NCI-H1694 treated with DMSO at 0.1 percent for 48 hours (cell line): ENCODE data around the gene FAM32A.

Source experiments
- DNase-seq: peaks from one replicate; lab custom pipeline; 2025; lab: John Stamatoyannopoulos, UW

FAM32A gene

DNA sequence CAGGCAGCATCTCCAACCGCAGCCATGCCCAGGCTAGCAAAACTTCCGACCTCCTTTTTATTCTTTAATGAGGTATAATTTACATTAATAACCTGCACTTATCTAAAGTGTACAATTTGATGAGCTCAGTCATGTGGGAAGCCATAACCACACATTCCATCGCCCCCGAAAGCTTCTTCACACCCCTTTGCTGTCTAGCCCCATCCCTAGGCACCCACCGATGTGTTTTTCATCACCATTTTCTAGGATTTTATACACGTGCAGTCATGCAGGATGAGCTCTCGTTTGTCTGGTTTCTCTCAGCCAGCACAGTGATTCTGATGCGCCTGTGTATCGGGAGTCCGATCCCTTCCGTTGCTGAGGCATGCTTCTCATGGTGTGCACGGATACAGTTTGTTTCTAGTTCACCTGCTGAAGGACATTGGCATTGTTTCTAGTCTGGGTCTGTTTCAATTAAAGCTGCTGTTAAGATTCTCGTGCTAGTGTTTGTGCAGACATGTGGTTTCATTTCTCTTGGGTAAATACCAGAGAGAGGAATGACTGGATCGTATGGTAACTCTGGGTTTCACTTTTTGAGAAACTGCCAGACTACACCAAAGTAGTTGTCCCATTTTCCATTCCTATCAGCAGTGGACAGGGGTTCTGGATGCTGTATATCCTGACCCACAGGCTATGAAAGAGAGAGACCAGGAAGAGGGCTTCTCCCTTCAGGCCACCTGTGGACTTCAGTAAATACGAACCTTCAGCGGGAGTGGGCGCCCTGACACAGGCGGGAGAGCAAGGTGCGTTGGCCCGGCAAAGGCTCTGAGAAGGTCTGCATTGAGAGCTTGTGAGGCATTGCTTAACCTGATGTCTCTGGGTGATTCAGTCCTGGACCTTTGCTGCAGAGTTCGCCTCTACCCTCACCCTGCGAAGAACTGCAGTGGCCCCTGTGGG lies 17.4 kb downstream of the FAM32A start:
- DNase-seq, result no peak

DNA sequence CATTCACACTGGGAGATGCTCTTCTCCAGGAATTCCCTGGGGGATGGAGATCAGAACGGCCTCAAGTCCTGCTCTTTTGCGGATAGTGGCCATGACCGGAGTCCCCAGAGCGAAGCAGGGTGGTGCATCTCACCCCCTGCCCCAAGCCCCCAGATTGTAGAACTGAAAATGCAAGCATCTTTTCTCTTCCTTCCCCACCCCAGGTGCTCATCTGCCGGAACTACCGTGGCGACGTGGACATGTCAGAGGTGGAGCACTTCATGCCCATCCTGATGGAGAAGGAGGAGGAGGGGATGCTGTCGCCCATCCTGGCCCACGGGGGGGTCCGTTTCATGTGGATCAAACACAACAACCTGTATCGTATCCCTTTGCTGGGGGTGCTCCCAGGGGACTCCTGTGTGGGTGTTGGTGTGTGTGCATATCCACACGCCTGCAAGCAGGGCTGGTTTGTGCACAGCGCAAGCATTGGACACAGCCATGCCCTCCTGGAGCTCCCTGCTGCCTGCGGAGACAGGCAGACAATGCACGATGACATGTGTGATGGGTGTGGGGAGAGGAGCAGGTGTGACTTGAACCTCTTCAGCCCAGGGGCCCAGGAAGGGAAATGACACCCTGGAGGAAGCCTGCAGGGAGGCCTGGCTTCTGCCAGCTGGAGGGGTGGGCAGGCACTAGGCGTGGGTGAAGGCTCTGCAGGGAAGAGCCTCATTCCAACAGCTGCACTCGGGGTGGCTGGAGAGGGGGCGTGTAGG lies 18.2 kb downstream of the FAM32A start:
- no peak for DNase-seq

DNA sequence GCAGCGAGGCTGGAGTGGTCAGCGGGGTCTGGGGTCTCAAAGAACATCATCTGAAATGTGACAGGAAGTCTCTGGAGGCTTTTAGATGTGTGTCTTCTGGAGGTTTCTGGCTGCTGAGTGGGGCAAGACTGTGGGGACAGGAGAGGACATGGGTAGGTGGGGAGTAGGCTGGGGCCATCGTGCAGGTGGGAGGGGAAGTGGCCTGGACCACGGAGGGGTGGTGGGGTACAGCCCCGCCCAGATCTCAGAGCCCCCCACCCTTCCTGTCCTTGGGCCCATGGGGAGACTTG lies 18.7 kb downstream of the FAM32A start:
- DNase-seq, result no peak

DNA sequence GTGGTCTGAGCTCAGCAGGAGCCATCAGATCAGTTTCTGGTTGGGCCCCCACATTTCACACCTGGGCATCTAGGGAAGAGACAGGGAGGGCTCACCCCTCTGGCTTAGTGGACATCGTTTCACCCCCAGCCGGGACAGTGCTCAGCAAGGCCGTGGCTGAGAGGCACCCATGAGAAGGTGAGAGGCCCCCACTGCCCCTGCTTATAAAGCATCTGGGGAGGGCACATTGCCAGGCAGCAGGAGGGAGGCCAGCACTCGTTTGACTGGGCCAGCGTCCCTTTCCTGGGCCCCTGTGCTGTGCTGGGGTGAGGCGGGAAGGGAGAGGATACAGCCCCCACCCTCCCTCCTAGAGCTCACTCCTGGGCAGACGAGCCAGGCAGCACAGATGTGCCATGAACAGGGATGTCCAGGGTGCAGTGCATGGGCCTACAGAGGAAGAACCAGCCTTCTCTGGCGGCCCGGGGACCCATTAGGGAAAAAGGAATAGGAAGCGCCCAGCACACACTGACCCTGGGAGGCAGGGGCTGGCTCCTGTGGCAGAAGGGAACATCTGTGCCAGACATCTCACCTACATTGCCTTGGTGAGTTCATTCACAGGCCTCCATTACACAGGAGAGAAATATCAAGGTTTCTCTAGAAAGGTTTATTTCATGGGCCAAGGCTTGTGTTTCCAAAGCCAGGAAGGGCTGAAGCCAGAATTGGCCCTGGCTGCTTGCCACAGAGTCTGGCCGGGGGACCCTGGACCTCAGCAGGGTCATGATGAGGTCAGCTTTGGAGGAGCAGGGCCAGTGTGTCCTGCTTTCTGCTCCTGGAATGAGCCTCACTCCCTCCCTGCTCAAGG lies 20.2 kb downstream of the FAM32A start:
- DNase-seq, result no peak

DNA sequence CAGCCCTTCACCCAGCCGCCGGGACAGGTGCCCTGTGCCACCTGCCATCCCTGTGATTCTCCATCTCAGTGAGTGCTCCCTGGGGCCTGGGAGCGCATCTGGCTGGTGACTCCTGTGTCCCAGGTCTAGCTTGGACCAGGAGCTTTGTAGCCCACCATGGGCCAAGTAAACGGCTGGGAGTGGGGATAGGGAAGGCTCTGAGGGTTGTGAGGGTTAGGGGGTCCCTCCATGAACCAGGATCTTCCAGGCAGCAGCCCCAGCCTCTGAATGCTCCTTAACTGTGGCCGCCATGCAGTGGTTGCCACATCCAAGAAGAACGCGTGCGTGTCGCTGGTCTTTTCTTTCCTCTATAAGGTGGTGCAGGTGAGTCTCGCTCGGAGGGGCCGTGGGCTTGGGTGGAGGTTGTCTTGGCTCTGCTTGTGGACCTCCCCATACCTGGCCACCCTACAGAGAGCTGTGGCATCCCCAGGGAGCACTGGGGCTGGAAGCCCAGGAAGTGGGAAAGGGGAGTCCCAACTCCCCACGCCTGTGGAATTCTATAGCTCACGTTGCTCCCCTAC lies 20.9 kb downstream of the FAM32A start:
- DNase-seq, result no peak

DNA sequence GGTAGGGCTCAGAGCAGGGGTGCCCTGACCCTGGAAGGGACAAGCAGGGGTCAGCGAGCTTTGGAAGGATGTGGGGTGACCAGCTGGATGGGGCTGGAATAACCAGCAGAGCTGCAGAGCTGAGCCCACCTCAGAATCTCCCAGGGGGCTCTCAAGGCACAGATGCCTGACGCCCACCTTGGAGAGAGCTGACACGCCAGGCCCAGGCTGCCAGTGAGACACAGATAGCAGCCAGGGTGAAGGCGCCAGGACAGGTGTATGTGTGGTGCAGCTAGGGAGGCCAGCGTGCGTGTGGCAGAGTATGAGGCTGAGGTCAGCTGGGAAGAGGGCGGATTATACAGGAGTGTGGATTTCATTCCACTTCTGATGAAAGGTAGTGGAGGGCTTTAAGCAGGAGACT lies 21.4 kb downstream of the FAM32A start:
- no peak for DNase-seq

DNA sequence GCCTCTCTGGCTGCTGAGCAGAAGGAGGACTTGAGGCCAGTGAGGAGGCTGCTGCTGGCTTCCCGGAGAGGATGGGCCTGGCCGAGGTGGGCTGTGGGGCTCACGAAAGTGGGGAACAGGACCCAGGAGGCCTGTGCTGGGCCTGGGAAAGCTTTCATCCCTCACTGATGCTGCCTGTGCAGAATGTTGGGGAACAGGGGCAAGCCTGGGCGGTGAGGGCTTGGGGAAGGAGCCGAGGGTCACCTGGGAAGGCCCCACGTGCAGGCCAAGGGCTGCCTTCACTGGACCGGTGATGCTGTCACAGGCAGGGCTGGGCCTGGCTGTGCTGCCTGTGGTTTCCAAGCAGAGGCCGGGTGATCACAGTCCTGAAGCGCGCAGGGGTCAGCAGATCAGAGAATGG lies 21.9 kb downstream of the FAM32A start:
- DNase-seq, result no peak

DNA sequence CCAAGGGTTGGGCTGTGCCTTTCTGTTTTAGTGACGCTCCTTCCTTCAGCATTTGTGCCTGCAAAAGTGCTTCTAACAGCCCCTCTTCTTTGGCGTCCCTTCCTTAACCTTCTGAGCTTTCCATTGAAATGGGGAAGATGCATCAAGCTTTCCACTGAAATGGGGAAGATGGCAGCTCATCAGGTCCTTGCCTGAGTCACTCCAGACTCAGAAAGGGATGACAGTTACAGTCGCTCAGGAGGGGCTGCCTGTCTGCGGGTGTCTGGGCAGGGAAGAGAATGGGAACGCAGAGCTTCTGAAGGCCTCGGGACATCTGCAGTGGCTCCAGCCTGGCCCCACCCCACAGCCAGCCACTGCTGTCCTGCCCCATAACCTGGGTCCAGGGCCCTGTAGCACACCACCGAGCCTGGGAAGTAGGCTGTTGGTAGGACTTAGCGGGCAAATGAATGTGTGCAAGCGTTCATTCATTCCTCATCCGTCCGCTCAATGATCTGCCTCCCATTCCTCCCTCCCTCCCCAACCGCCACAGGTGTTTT lies 22.3 kb downstream of the FAM32A start:
- no peak for DNase-seq

DNA sequence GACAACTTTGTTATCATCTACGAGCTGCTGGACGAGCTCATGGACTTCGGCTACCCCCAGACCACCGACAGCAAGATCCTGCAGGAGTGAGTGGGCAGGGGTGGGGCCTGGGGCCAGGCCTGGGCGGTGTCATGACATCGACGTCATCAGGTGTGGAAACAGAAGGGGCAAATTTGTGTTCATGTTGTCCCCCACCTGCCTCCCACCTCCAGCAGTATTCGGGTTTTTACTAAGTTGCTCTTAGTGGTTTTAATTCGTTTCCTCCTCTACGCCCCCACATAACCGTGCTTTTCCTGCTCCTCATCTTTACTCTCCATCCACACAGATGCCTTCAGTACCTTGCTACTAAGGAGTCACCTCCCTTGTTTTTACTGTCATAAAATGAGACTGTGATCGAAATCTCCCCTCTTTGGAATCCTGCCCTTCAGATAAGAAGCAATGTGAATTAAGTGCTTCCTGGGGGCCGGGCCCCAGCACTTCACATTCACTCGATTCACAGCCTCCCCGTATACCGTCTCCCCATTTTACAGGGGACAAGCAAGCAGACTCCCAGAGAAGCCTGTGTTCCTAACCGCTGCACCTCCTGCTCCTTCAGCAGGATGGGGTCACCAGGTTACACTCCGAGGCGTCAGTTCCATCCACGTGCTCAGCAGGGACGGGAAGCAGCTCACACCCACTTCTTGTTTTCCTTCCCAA lies 23.0 kb downstream of the FAM32A start:
- DNase-seq, result no peak

DNA sequence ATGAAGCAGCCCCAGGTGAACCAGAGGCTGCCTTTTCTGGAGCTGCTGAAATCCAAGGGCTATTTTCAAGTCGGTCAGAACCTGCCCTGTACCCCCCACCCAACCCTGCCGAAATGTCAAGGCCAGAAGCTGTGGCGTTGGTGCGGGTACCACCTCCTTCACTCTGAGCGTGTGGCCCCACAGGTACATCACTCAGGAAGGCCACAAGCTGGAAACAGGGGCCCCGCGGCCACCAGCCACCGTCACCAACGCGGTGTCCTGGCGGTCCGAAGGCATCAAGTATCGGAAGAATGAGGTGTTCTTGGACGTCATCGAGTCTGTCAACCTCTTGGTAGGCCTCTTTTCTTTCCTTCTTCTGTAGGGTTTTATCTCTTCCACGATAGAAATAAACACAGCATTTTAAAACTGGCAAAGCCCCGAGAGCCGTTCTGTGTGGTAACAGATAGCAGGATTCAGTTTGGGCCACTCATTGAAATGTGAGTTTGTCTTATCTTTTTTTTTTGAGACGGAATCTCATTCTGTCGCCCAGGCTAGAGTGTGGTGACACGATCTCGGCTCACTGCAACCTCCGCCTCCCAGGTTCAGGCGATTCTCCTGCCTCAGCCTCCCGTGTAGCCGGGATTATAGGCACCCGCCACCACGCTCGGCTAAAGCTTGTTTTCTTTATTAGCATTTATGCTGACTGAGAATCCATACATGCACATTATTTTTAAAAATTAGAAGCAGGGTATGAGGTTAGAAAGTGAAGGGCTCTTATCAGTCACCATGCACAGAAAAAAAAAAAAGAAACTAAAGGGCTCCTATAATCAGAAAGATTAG lies 23.8 kb downstream of the FAM32A start:
- DNase-seq, result no peak

DNA sequence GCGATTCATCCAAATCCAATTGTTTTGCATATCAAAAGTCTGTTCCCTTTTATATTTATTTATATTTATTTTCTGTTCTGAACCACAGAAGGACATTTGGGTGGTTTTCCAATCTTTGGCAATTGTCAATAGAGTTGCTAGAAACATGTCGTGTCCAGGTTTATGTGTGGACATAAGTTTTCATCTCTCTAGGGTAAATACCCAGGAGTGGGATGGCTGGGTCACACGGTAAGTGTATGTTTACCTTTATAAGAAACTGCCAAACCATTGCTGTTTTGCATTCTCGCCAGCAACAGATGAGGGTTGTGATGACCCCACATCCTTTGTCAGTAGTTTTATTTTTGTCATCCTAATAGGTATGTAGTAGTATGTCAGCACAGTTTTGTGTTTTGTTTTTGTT lies 25.0 kb downstream of the FAM32A start:
- no peak for DNase-seq

DNA sequence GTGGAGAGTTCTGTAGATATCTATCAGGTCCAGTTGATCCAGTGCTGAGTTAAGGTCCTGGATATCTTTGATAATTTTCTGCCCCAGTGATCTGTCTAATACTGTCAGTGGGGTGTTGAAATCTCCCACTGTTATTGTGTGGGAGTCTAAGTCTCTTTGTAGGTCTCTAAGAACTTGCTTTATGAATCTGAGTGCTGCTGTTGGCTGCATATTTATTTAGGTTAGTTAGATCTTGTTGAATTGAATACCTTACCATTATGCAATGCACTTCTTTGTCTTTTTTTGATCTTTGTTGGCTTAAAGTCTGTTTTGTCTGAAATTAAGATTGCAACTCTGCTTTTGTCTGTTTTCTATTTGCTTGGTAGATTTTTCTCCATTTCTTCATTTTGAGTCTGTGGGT lies 27.9 kb downstream of the FAM32A start:
- DNase-seq, result no peak

DNA sequence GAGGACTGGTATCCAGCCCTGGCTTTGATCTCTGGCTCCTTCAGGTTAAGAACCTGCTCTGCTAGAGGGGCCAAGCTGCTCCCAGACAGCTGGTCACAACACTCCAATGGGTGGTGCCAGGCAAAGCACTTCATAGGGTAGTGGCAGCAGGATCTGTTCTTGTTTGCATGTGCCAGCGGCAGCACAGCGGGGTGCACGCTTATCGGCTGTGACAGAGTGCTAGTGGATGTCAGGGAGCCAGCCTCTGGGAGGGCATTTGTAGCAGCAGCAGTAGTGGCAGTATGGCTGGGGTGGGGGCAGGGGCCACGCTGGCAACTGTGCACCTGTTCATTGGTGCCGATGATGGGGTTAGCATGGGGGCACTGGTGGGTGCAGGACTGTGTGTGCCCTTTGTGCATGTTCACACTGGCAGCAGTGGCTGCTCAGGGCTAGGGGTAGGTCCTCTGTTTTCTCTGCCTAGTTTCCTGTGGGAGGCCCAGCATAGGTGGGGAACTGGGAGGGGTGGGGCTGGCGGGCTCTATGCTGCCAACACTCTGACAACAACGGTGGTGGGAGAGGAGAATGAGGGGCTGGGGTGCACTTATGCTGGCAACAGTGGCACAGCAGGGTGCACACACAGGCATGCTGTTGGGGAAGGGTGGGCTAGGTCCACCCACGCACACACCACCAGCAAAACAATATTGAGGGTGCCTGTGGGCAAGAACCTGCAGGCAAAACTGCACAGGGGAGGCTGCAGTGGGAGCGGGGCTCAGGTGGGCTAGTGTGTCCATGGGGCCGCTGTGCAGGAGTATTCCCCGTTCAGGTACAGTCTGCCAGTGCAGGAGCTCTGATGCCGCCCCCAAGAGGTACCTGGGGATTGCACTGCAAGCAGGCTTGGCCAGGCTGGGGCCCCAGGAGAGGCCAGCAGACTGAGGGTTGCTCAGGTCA lies 31.8 kb downstream of the FAM32A start:
- peak; percentile 79 for DNase-seq

DNA sequence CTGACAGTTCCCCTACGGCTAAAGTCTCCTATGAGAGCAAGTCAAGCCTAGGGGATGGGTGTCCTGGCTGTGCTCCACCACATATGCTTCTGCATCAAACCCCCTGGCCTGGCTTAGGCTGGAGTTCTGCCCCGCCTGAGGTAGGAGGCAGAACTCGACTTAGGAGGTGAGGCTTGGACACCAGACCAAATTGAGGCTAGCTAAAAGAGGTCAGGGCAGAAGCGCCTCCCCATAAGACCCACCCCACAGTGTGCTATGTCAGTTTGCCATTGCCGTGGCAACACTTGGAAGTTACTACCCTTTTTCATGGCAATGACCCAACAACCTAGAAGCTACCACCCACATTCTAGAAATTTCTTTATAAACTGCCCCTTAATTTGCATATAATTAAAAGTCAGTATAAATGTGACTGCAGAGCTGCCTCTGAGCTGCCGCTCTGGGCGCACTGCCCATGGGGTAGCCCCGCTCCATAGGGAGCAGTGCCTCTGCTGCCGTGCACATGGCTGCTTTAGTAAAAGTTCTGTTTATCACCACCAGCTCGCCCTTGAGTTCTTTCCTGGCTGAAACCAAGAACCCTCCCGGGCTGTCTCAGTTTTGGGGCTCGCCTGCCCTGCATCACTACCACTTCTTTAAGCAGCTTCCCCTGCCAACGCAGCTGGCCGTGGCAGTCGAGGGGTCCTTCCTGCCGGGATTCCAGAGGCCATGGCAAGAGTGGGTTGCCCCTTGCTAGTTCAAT lies 32.7 kb downstream of the FAM32A start:
- no peak for DNase-seq

DNA sequence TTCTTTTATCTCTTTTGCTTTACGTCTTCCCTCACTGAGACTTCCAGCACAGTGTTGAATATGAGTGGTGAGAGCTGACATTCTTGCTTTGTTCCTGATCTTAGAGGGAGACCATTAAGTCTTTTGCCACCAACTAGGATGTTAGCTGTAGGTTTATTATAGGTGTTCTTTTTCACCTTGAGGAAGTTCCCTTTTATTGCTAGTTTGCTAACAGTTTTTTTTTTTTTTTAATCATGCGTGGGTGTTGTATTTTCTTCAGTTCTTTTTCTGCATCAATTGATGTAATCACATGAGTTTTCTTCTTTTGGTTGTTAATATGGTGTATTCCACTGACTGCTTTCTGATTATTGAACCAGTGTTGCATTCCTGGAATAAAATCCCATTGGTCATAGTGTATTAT lies 33.6 kb downstream of the FAM32A start:
- no peak for DNase-seq

DNA sequence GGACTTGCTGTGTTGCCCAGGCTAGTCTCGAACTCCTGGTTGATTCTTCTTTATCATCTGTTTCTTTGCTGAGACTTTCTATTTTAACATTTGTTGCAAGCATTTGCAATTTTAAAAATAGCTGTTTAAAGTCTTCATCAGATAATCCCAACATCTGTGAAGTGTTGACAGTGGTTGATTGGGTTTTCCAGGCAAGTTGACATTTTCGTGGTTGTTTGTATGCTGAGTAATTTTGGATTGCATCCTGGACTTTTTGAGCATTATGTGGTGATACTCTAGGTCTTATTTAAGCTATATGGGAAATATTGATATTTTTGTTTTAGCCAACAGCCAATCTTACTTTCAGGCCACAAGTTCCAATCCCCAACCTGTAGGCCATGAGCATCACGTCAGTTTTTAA lies 37.6 kb downstream of the FAM32A start:
- no peak for DNase-seq

DNA sequence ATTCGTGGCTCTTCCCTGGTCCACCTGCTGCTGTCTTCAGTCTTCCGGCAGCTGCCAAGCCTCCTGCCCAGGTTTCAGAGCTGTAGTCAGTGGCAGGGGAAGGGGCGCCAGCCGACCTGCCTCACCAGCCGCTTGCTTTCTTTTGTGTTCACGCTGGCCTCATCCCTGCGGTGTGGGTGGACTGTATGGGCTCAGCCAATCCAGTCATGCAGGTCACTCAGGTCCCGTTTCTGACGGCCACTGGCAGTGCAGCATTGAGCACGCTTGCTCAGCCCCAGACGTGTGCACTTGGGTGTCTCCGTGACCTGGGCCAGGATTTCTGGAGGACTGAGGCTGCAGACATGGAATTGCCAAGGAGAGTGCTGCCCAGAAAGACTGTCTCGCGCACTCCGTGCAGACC lies 38.5 kb downstream of the FAM32A start:
- DNase-seq, result no peak

DNA sequence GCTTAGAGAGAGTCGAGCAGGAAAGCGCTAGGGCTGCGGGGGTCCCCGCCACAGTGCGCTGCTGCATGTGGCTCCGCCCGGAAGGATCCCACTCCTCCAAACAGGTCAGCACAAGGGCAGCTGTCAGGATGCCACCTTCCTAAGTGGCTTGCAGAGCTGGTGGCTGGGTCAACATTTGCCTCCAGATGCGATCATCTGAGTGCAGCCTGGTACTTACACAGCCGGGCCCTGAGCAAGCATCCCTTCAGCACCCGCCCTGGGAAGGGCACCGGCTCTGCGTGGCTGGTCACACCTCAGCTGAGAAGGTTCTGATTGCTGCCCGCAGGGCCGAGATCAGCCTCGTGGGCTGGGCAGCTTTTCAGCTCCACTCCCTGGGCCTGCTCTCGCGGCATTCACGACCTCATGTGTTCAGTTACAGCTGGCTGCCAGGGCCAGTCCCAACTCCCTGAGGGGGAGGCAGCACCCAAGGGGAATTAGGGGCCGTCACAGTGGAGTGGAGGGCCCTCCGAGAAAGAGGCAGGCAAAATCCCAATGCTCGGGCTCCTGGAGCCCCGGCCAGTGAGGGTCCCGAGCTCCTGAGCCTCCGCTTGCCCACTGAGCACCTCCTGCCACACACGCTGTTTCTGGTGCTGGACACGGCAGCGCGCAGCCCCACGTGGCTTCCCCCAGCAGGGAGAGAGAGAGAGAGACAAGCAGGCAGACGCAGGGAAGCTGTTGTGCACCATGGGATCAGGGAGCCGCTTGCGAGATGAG lies 39.3 kb downstream of the FAM32A start:
- no peak for DNase-seq
